Nephron progenitor cell (in vitro differentiated cells): ENCODE data around the gene EGFL8.
A peak's percentile ranks its signal among the peaks of the same experiment; 100 is the strongest.

ENCODE experiments used
- DNase-seq: peaks from one replicate; pipeline ENCODE4 v3.0.0; 2021
- H3K27ac Mint-ChIP-seq: 2 replicates; pipeline ENCODE4 v1.8.0; 2021; ENCODE audit warnings: mild to moderate bottlenecking, moderate library complexity, mixed read lengths
- H3K27me3 Mint-ChIP-seq: 2 replicates; pipeline ENCODE4 v1.8.0; 2021; ENCODE audit warnings: mild to moderate bottlenecking, low read depth, mixed read lengths; ENCODE audit not compliant: poor library complexity
- H3K36me3 Mint-ChIP-seq: 2 replicates; pipeline ENCODE4 v1.8.0; 2021; ENCODE audit warnings: low read depth, mixed read lengths
- H3K4me1 Mint-ChIP-seq: 2 replicates; pipeline ENCODE4 v1.8.0; 2021; ENCODE audit warnings: mixed read lengths
- H3K4me3 Mint-ChIP-seq: 2 replicates; pipeline ENCODE4 v1.8.0; 2021; ENCODE audit warnings: mild to moderate bottlenecking, moderate library complexity, mixed read lengths
- H3K9me3 Mint-ChIP-seq: 2 replicates; pipeline ENCODE4 v1.8.0; 2021; ENCODE audit warnings: mild to moderate bottlenecking, moderate library complexity, mixed read lengths
- TF ChIP-seq, protein P1 (sequence below): fragments of 200-600 bp; sonication (generic); IDR thresholded peaks from 2 replicates; pipeline ENCODE4 v1.5.0; 2021; ENCODE audit warnings: antibody characterized with exemption

EGFL8 gene

DNA sequence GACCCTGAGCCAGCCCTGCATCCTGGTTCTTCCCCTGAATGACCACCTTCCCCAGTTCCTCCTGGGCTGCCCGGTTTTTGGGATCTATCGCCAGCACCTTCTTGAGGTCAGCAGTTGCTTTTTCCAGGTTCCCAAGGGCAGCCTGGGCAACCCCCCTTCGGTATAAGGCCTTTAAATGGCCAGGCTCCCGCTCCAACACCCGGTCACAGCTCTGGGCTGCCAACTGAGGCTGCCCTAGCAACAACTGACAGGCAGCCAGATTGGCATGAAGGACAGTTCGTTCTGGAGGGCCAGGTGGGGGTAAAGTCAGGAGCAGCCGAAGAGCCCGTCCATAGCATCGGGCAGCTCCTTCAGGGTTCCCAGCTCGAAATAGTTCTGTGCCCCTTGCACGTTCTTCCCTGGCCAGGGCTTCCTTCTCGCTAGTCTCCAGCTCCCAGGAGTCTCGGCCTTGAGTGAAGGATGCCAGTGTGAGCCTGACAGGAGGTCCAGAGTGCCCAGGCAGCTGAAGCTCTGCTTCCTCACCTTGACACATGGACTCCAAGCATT, 35.6 kb upstream of the EGFL8 start:
- peaks cover 17% of the 10 kb centered on the region for H3K36me3 Mint-ChIP-seq
- TF ChIP-seq, protein P1, sequence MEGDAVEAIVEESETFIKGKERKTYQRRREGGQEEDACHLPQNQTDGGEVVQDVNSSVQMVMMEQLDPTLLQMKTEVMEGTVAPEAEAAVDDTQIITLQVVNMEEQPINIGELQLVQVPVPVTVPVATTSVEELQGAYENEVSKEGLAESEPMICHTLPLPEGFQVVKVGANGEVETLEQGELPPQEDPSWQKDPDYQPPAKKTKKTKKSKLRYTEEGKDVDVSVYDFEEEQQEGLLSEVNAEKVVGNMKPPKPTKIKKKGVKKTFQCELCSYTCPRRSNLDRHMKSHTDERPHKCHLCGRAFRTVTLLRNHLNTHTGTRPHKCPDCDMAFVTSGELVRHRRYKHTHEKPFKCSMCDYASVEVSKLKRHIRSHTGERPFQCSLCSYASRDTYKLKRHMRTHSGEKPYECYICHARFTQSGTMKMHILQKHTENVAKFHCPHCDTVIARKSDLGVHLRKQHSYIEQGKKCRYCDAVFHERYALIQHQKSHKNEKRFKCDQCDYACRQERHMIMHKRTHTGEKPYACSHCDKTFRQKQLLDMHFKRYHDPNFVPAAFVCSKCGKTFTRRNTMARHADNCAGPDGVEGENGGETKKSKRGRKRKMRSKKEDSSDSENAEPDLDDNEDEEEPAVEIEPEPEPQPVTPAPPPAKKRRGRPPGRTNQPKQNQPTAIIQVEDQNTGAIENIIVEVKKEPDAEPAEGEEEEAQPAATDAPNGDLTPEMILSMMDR, result no peak
- H3K9me3 Mint-ChIP-seq, result no peaks in the 10 kb centered on the region
- H3K4me3 Mint-ChIP-seq, result peak overlapping the region; percentile 100
- no peak for DNase-seq
- peak overlapping the region; percentile 100 for H3K27ac Mint-ChIP-seq
- H3K27me3 Mint-ChIP-seq, result peaks cover 14% of the 10 kb centered on the region
- H3K4me1 Mint-ChIP-seq, result peaks cover 52% of the 10 kb centered on the region

DNA sequence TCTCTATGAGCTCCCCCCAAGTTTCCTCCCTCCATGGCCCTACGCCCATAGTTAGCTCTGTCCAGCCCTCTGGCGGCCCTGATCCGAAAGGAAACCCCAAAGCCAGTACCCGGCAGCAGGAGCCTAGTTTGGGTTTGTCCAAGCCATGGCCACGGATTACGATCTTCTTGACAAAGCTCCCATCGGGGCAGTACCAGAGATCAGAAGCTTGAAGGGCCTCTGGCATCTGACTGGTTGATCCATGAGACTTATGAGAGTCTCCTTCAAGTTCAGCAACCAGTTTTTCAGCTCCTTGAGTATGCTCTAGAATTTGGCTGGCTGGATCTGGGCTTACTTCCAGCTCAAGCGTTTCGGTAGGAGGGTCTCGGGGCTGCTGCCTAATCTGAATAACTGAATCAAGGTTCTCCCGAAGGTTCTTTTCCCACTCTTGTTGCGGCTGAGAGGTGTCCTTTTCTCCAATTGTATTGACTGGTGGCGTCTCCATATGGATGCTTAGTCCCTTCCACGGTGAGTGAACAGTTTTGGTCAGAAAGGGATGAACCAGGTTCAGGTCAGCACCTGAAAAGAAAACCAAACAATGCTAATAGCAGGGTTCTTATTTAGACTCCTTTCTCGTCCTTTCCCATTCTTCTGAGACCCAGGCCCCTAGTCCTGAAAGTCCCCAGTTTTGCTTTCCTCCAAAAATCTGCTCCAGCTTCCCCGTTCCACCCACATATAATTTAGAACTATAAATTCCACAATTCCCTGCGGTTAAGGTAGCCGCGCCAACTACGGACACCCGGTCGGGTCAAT, 34.9 kb upstream of the EGFL8 start:
- TF ChIP-seq, protein P1, result no peak
- no peak for DNase-seq
- Mint-ChIP-seq H3K36me3 (peaks cover 10% of the 10 kb centered on the region), H3K9me3 (no peaks in the 10 kb centered on the region), H3K4me3 (peak overlapping the region; percentile 97), H3K4me1 (peaks cover 52% of the 10 kb centered on the region), H3K27me3 (peaks cover 21% of the 10 kb centered on the region), H3K27ac (peak overlapping the region; percentile 88)

- peak overlapping the region; percentile 62 for H3K4me3 Mint-ChIP-seq
- TF ChIP-seq, protein P1, result no peak
- H3K36me3 Mint-ChIP-seq, result no peaks in the 10 kb centered on the region
- DNase-seq, result no peak
- no peaks in the 10 kb centered on the region for H3K9me3 Mint-ChIP-seq
- H3K27ac Mint-ChIP-seq, result no peak overlapping the region
- peaks cover 40% of the 10 kb centered on the region for H3K27me3 Mint-ChIP-seq
- H3K4me1 Mint-ChIP-seq, result peaks cover 48% of the 10 kb centered on the region
These were observed 32.9 kb upstream of the EGFL8 start for GRCh38 chr6:32131439-32131948.

DNA sequence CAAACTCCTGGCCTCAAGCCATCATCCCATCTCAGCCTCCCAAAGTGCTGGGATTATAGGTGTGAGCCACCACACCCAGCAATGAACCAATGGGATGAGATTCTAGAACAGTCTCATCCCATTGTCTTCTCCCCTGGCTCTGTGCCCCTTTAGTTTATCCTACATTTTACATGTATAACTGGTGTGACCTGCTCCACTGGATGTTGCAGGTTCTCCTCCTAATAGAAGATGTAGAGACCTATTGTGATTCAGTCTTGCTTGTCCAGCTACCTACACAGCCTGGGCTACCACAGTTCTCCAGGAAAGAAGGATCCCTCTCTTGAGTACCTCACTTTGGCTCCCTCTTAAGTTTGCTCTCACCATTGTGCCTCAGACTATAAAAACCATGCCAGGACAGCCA, 32.3 kb upstream of the EGFL8 start:
- Mint-ChIP-seq H3K27ac (no peak overlapping the region), H3K36me3 (no peaks in the 10 kb centered on the region), H3K27me3 (peaks cover 40% of the 10 kb centered on the region), H3K4me3 (peak overlapping the region; percentile 51), H3K9me3 (no peaks in the 10 kb centered on the region), H3K4me1 (peaks cover 42% of the 10 kb centered on the region)
- TF ChIP-seq, protein P1, result no peak
- DNase-seq, result no peak

DNA sequence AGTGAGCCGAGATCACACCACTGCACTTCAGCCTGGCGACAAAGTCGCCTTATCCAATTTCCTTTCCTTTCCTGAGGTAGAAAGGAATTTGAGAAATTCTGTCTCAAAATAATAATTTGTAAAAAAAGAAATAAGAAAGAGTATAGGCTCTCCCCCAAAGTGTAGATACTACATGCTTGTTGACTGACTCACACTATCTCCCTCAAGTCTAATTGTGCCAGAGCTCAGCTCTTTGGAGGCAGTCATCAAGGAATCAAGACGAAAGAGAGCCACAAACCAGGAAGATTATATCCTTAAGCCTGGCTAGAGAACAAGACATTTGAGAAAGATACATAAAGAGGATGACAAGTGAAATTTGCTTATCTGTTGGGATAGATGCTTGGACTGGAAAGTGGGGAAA, 30.6 kb upstream of the EGFL8 start:
- H3K9me3 Mint-ChIP-seq, result no peaks in the 10 kb centered on the region
- TF ChIP-seq, protein P1, result no peak
- H3K4me1 Mint-ChIP-seq, result peaks cover 33% of the 10 kb centered on the region
- no peak overlapping the region for H3K27ac Mint-ChIP-seq
- H3K4me3 Mint-ChIP-seq, result no peak overlapping the region
- H3K36me3 Mint-ChIP-seq, result no peaks in the 10 kb centered on the region
- peaks cover 40% of the 10 kb centered on the region for H3K27me3 Mint-ChIP-seq
- no peak for DNase-seq
